ENCODE results near the gene ZNF548. TPM values are rescaled to one million over a fixed set of nuclear protein-coding genes. Genes with fewer than 3 reads are reported as not detected.

The ZNF548 gene
- total and polyA plus RNA-seq, 12 donors, result 5.3 to 18.8 (median 13.8) TPM

- DNase-seq, result peak; percentile 93 to 96
- Histone ChIP-seq H3K4me3 (peak within 1 kb of the TSS; percentile 77 to 100 (median 92)), H3K27me3 (no peaks in the 10 kb centered on the region), H3K36me3 (peaks cover 0 to 38% (median 23%) of the 10 kb centered on the region in 9 donors), H3K4me1 (peaks cover 0 to 45% (median 25%) of the 10 kb centered on the region in 9 donors), H3K9me3 (peaks cover 0 to 31% (median 0%) of the 10 kb centered on the region in 11 donors), H3K27ac (peak within 1 kb of the TSS; percentile 45 to 94 (median 90))
- ATAC-seq, result peak; percentile 96 to 100 (median 99)
- WGBS, 2 donors, result 1% methylated on average over 57 of the region's 57 CpGs
- intact Hi-C loops (cut with DNase I), result loop anchor here in 4 of 10 donors (1.0 to 5.0 kb wide), 4 partner anchors 12 to 111 kb away; partner anchors contain the start of genes ZNF460 (in 2 of the 4), ZNF805 (in 2 of the 4), TRAPPC2B (in 1 of the 4) and ZNF547 (in 1 of the 4)
- TF ChIP-seq CTCF (IDR thresholded peaks at IDR 0.05), result no peak
These were observed 38.5 kb upstream of the ZNF548 start, which contains the start of gene ZNF304 for GRCh38 chr19:57350877-57351805. TSS of gene ZNF304 (plus strand) at chr19:57351271. CDS start at chr19:57351665, 394 bp downstream.

- no peak for TF ChIP-seq CTCF (IDR thresholded peaks at IDR 0.05)
- peak in 6 of 8 donors; percentile 2 to 24 (median 19) for ATAC-seq
- no peaks in the 10 kb centered on the region for H3K27me3 ChIP-seq
- no peak for DNase-seq
- H3K9me3 ChIP-seq, result peaks cover 0 to 38% (median 3%) of the 10 kb centered on the region in 11 donors
- WGBS, 2 donors, result 14 to 16% methylated on average over 7 of the region's 7 CpGs
- H3K36me3 ChIP-seq, result peaks cover 0 to 45% (median 30%) of the 10 kb centered on the region in 9 donors
- H3K27ac ChIP-seq, result peak overlapping the region in 9 of 10 donors; percentile 81 to 94 (median 90)
- H3K4me1 ChIP-seq, result peaks cover 0 to 45% (median 25%) of the 10 kb centered on the region in 9 donors
- intact Hi-C loops (cut with DNase I), result loop anchor here in 4 of 10 donors (1.0 to 5.0 kb wide), 4 partner anchors 11 to 112 kb away; partner anchors contain the start of genes ZNF460 (in 2 of the 4), ZNF805 (in 2 of the 4), TRAPPC2B (in 1 of the 4) and ZNF547 (in 1 of the 4)
- H3K4me3 ChIP-seq, result peak overlapping the region; percentile 77 to 100 (median 92)
These were observed 37.8 kb upstream of the ZNF548 start for GRCh38 chr19:57351867-57352266.

GRCh38 chr19:57355916-57356315, 33.7 kb upstream of the ZNF548 start:
- H3K9me3 ChIP-seq, result peaks cover 0 to 70% (median 3%) of the 10 kb centered on the region in 11 donors
- WGBS, 2 donors, result 78 to 92% methylated on average over 4 of the region's 4 CpGs
- peaks cover 0 to 39% (median 25%) of the 10 kb centered on the region in 9 donors for H3K4me1 ChIP-seq
- H3K27ac ChIP-seq, result peak overlapping the region in 1 of 10 donors; percentile 40
- peaks cover 0 to 79% (median 50%) of the 10 kb centered on the region in 9 donors for H3K36me3 ChIP-seq
- intact Hi-C loops (cut with DNase I), result loop anchor here in 2 of 10 donors (5.0 kb wide), 1 partner anchor 74 kb away; the partner anchor contains the start of gene ZNF460 (in 2 of the 2)
- no peak for ATAC-seq
- H3K4me3 ChIP-seq, result no peak overlapping the region
- TF ChIP-seq CTCF (IDR thresholded peaks at IDR 0.05), result no peak
- DNase-seq, result no peak
- no peaks in the 10 kb centered on the region for H3K27me3 ChIP-seq

- ATAC-seq, result no peak
- peaks cover 0 to 81% (median 3%) of the 10 kb centered on the region in 11 donors for H3K9me3 ChIP-seq
- intact Hi-C loops (cut with DNase I), result loop anchor here in 2 of 10 donors (5.0 kb wide), 1 partner anchor 75 kb away; the partner anchor contains the start of gene ZNF460 (in 2 of the 2)
- no peak for TF ChIP-seq CTCF (IDR thresholded peaks at IDR 0.05)
- H3K4me1 ChIP-seq, result peaks cover 0 to 44% (median 29%) of the 10 kb centered on the region in 9 donors
- no peak overlapping the region for H3K27ac ChIP-seq
- 97 to 98% methylated on average over 5 of the region's 5 CpGs for whole genome bisulfite sequencing, 2 donors
- H3K4me3 ChIP-seq, result no peak overlapping the region
- no peak for DNase-seq
- H3K27me3 ChIP-seq, result no peaks in the 10 kb centered on the region
- H3K36me3 ChIP-seq, result peaks cover 0 to 78% (median 50%) of the 10 kb centered on the region in 9 donors
These were observed 32.2 kb upstream of the ZNF548 start for GRCh38 chr19:57357406-57357805.

Measured in heart right ventricle (tissue), 16 donors.